Mucosa of stomach (tissue), 1 donor: ENCODE results near the gene PRELP.

Source experiments
- H3K27me3 ChIP-seq: one replicate; pipeline ENCODE4 v1.7.0; 2013; ENCODE audit warnings: mild to moderate bottlenecking, low read length; ENCODE audit not compliant: control insufficient read depth, insufficient read depth
- H3K36me3 ChIP-seq: one replicate; pipeline ENCODE4 v1.7.0; 2013; ENCODE audit warnings: low read length; ENCODE audit not compliant: control insufficient read depth, insufficient read depth
- H3K4me1 ChIP-seq: one replicate; pipeline ENCODE4 v1.7.0; 2013; ENCODE audit warnings: mild to moderate bottlenecking, low read length; ENCODE audit not compliant: control insufficient read depth, insufficient read depth
- H3K4me3 ChIP-seq: one replicate; pipeline ENCODE4 v1.7.0; 2013; ENCODE audit warnings: low read length
- H3K9ac ChIP-seq: one replicate; pipeline ENCODE4 v1.7.0; 2013; ENCODE audit warnings: mild to moderate bottlenecking, low read length, moderate library complexity
- H3K9me3 ChIP-seq: one replicate; pipeline ENCODE4 v1.7.0; 2013; ENCODE audit warnings: mild to moderate bottlenecking, low read length, moderate library complexity; ENCODE audit not compliant: control insufficient read depth
- donor health status: Pancreatic carcinoma.

PRELP gene

GRCh38 chr1:203521812-203522211 lies 46.2 kb downstream of the PRELP start:
- no peak overlapping the region for H3K4me3 ChIP-seq

GRCh38 chr1:203522237-203522636 lies 46.6 kb downstream of the PRELP start:
- Histone ChIP-seq H3K9me3 (no peaks in the 10 kb centered on the region), H3K36me3 (no peaks in the 10 kb centered on the region), H3K27me3 (no peaks in the 10 kb centered on the region), H3K9ac (no peak overlapping the region), H3K4me1 (peaks cover 54% of the 10 kb centered on the region), H3K4me3 (no peak overlapping the region)

More at GRCh38 chr1:203521812-203522211, 46.2 kb downstream of the PRELP start:
- Histone ChIP-seq H3K4me1 (peaks cover 53% of the 10 kb centered on the region), H3K36me3 (no peaks in the 10 kb centered on the region), H3K9ac (no peak overlapping the region), H3K27me3 (no peaks in the 10 kb centered on the region), H3K9me3 (no peaks in the 10 kb centered on the region)

- peaks cover 48% of the 10 kb centered on the region for H3K4me1 ChIP-seq
- no peaks in the 10 kb centered on the region for H3K36me3 ChIP-seq
- no peak overlapping the region for H3K4me3 ChIP-seq
- H3K9me3 ChIP-seq = no peaks in the 10 kb centered on the region
- no peaks in the 10 kb centered on the region for H3K27me3 ChIP-seq
- no peak overlapping the region for H3K9ac ChIP-seq
Observed at GRCh38 chr1:203523667-203524066, 48.1 kb downstream of the PRELP start.

GRCh38 chr1:203524152-203524551 lies 48.5 kb downstream of the PRELP start:
- H3K9me3 ChIP-seq = no peaks in the 10 kb centered on the region
- no peaks in the 10 kb centered on the region for H3K36me3 ChIP-seq
- H3K27me3 ChIP-seq = no peaks in the 10 kb centered on the region
- no peak overlapping the region for H3K9ac ChIP-seq
- H3K4me1 ChIP-seq = peaks cover 45% of the 10 kb centered on the region
- no peak overlapping the region for H3K4me3 ChIP-seq

- no peaks in the 10 kb centered on the region for H3K9me3 ChIP-seq
- no peaks in the 10 kb centered on the region for H3K27me3 ChIP-seq
- H3K36me3 ChIP-seq = no peaks in the 10 kb centered on the region
- peaks cover 39% of the 10 kb centered on the region for H3K4me1 ChIP-seq
- no peak overlapping the region for H3K4me3 ChIP-seq
- no peak overlapping the region for H3K9ac ChIP-seq
Observed at GRCh38 chr1:203524824-203525223, 49.2 kb downstream of the PRELP start.

GRCh38 chr1:203525685-203526084 lies 50.1 kb downstream of the PRELP start:
- Histone ChIP-seq H3K27me3 (no peaks in the 10 kb centered on the region), H3K36me3 (no peaks in the 10 kb centered on the region), H3K4me3 (no peak overlapping the region), H3K4me1 (peaks cover 31% of the 10 kb centered on the region), H3K9ac (no peak overlapping the region), H3K9me3 (no peaks in the 10 kb centered on the region)

- Histone ChIP-seq H3K4me1 (peaks cover 26% of the 10 kb centered on the region), H3K9ac (no peak overlapping the region)
Observed at GRCh38 chr1:203526130-203526529, 50.5 kb downstream of the PRELP start.

GRCh38 chr1:203526572-203526971 lies 51.0 kb downstream of the PRELP start:
- H3K4me1 ChIP-seq = peaks cover 22% of the 10 kb centered on the region
- H3K9me3 ChIP-seq = no peaks in the 10 kb centered on the region
- H3K27me3 ChIP-seq = no peaks in the 10 kb centered on the region
- H3K4me3 ChIP-seq = no peak overlapping the region
- H3K36me3 ChIP-seq = no peaks in the 10 kb centered on the region
- no peak overlapping the region for H3K9ac ChIP-seq

More at GRCh38 chr1:203526130-203526529, 50.5 kb downstream of the PRELP start:
- no peaks in the 10 kb centered on the region for H3K36me3 ChIP-seq
- H3K4me3 ChIP-seq = no peak overlapping the region
- no peaks in the 10 kb centered on the region for H3K27me3 ChIP-seq
- no peaks in the 10 kb centered on the region for H3K9me3 ChIP-seq

- H3K36me3 ChIP-seq = no peaks in the 10 kb centered on the region
- H3K9me3 ChIP-seq = no peaks in the 10 kb centered on the region
- no peaks in the 10 kb centered on the region for H3K27me3 ChIP-seq
- no peak overlapping the region for H3K4me3 ChIP-seq
- no peak overlapping the region for H3K9ac ChIP-seq
- H3K4me1 ChIP-seq = peaks cover 18% of the 10 kb centered on the region
Observed at GRCh38 chr1:203527013-203527412, 51.4 kb downstream of the PRELP start.

- H3K36me3 ChIP-seq = no peaks in the 10 kb centered on the region
- no peaks in the 10 kb centered on the region for H3K9me3 ChIP-seq
- H3K4me3 ChIP-seq = no peak overlapping the region
- no peak overlapping the region for H3K9ac ChIP-seq
- H3K4me1 ChIP-seq = peaks cover 18% of the 10 kb centered on the region
- no peaks in the 10 kb centered on the region for H3K27me3 ChIP-seq
Observed at GRCh38 chr1:203528063-203528462, 52.5 kb downstream of the PRELP start.

- Histone ChIP-seq H3K4me1 (peaks cover 18% of the 10 kb centered on the region), H3K9me3 (no peaks in the 10 kb centered on the region), H3K9ac (no peak overlapping the region), H3K36me3 (no peaks in the 10 kb centered on the region), H3K4me3 (no peak overlapping the region), H3K27me3 (no peaks in the 10 kb centered on the region)
Observed at GRCh38 chr1:203528976-203529835, 53.6 kb downstream of the PRELP start.

GRCh38 chr1:203531063-203531462 lies 55.5 kb downstream of the PRELP start:
- H3K9me3 ChIP-seq = no peaks in the 10 kb centered on the region
- H3K4me3 ChIP-seq = no peak overlapping the region
- no peaks in the 10 kb centered on the region for H3K27me3 ChIP-seq
- H3K4me1 ChIP-seq = peaks cover 23% of the 10 kb centered on the region
- no peak overlapping the region for H3K9ac ChIP-seq
- H3K36me3 ChIP-seq = no peaks in the 10 kb centered on the region
